Caco-2 (cell line): ENCODE measurements around the gene NDRG3. TPM values are rescaled to one million over a fixed set of nuclear protein-coding genes. Genes with fewer than 3 reads are reported as not detected.

Experiments
- BruUV-seq: library from RNA; stranded (reverse); fragments of 400-500 nt; replicated peaks from 2 replicates; lab custom pipeline; 2021; lab: Mats Ljungman, UMichigan
- CTCF ChIA-PET: fragments of 300-600 bp; sonication (Branson Sonifier 250); formaldehyde crosslinking; loops from one replicate; lab custom pipeline; 2022; ENCODE audit warnings: antibody characterized with exemption; lab: Charles Lee
- POLR2A ChIA-PET: fragments of 300-600 bp; sonication (Branson Sonifier 250); formaldehyde crosslinking; loops from one replicate; lab custom pipeline; 2022; ENCODE audit warnings: antibody characterized with exemption; lab: Charles Lee
- DNase-seq, 2 experiments: peaks; one replicate each; pipeline versions ENCODE4 v3.0.0 to v3.0.0-alpha.2; 2020 to 2022
- H3K27me3 ChIP-seq: replicated peaks from 2 replicates; pipeline ENCODE4 v1.6.0; 2011; ENCODE audit warnings: low read length; ENCODE audit not compliant: control insufficient read depth, insufficient read depth
- H3K36me3 ChIP-seq: 2 replicates; pipeline ENCODE4 v1.5.1; 2011; ENCODE audit warnings: low read length; ENCODE audit not compliant: control insufficient read depth, insufficient read depth
- H3K4me1 ChIP-seq: fragments of 250-450 bp; sonication (Bioruptor Pico); 2 replicates; pipeline ENCODE4 v1.5.1; 2020; ENCODE audit warnings: mild to moderate bottlenecking
- H3K4me3 ChIP-seq: 2 replicates; pipeline ENCODE4 v1.5.1; 2011; ENCODE audit warnings: low read depth, mild to moderate bottlenecking, control low read depth, low read length
- H3K9me3 ChIP-seq: fragments of 250-450 bp; sonication (Bioruptor Pico); 2 replicates; pipeline ENCODE4 v1.5.1; 2020; ENCODE audit warnings: mild to moderate bottlenecking, moderate library complexity
- H3K27ac Mint-ChIP-seq: one replicate; pipeline ENCODE4 v1.8.0; 2022; ENCODE audit warnings: mixed read lengths; ENCODE audit not compliant: unreplicated experiment
- H3K27me3 Mint-ChIP-seq: one replicate; pipeline ENCODE4 v1.8.0; 2022; ENCODE audit warnings: mixed read lengths; ENCODE audit not compliant: insufficient read depth, unreplicated experiment
- H3K36me3 Mint-ChIP-seq: one replicate; pipeline ENCODE4 v1.8.0; 2022; ENCODE audit warnings: mild to moderate bottlenecking, mixed read lengths; ENCODE audit not compliant: insufficient read depth, unreplicated experiment
- H3K4me1 Mint-ChIP-seq: one replicate; pipeline ENCODE4 v1.8.0; 2022; ENCODE audit warnings: low read depth, mixed read lengths; ENCODE audit not compliant: unreplicated experiment
- H3K4me3 Mint-ChIP-seq: one replicate; pipeline ENCODE4 v1.8.0; 2022; ENCODE audit warnings: mild to moderate bottlenecking, moderate library complexity, mixed read lengths; ENCODE audit not compliant: unreplicated experiment
- H3K9me3 Mint-ChIP-seq: one replicate; pipeline ENCODE4 v1.8.0; 2022; ENCODE audit warnings: mixed read lengths; ENCODE audit not compliant: unreplicated experiment
- intact Hi-C: fragments of 100-400 bp; cut with micrococcal nuclease; formaldehyde crosslinking; loops from one replicate; pipeline ENCODE4 v1.10.0; 2022; ENCODE audit not compliant: unreplicated experiment
- total RNA-seq: library from RNA; stranded (reverse); gene quantifications from 2 replicates; pipeline ENCODE4 v1.2.3, GENCODE V29; 2022
- TF ChIP-seq, protein P1 (sequence below), 2 experiments: fragments of 200-600 bp in 1 of 2; IDR thresholded peaks; 1 replicate in 1 of 2; 2 replicates in 1 of 2; pipeline versions ENCODE4 v1.5.1 to v1.8.0; 2011 to 2022; ENCODE audit warnings: antibody characterized with exemption in 1 of 2, control low read depth in 1 of 2, inconsistent platforms in 1 of 2, low read depth in 1 of 2, low read length in 1 of 2, mild to moderate bottlenecking in 1 of 2, moderate library complexity in 1 of 2; ENCODE audit not compliant: insufficient read depth in 1 of 2, severe bottlenecking in 1 of 2, unreplicated experiment in 1 of 2

The NDRG3 gene
- total RNA-seq, 1 experiment from 2014 or later = 41.5 TPM

DNA sequence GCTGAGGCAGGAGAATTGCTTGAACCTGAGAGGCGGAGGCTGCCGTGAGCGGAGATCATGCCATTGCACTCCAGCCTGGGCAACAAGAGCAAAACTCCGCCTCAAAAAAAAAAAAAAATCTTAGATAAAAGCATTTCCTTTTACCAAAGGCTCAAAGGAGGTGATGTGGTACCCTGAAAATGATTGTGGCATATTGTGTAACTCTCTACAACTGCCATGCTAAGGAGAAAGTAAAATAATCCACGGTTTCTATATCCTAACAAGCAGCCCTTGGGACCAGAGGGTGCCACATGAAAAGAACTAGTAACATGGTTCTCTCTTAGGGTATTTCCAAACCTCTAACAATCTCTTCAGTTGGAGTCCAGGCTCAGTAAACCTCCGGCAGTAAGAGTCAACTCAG is 61.1 kb downstream of the NDRG3 start:
- TF ChIP-seq, protein P1, sequence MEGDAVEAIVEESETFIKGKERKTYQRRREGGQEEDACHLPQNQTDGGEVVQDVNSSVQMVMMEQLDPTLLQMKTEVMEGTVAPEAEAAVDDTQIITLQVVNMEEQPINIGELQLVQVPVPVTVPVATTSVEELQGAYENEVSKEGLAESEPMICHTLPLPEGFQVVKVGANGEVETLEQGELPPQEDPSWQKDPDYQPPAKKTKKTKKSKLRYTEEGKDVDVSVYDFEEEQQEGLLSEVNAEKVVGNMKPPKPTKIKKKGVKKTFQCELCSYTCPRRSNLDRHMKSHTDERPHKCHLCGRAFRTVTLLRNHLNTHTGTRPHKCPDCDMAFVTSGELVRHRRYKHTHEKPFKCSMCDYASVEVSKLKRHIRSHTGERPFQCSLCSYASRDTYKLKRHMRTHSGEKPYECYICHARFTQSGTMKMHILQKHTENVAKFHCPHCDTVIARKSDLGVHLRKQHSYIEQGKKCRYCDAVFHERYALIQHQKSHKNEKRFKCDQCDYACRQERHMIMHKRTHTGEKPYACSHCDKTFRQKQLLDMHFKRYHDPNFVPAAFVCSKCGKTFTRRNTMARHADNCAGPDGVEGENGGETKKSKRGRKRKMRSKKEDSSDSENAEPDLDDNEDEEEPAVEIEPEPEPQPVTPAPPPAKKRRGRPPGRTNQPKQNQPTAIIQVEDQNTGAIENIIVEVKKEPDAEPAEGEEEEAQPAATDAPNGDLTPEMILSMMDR (IDR thresholded peaks at IDR 0.05; ENCODE audit: insufficient read depth in 1 of 2, low read depth in 1 of 2, low read length in 1 of 2, severe bottlenecking in 1 of 2, unreplicated experiment in 1 of 2) = no peak
- Mint-ChIP-seq H3K9me3 (no peaks in the 10 kb centered on the region), H3K36me3 (peaks cover 19% of the 10 kb centered on the region), H3K27me3 (no peaks in the 10 kb centered on the region), H3K27ac (no peak overlapping the region), H3K4me1 (no peaks in the 10 kb centered on the region), H3K4me3 (no peak overlapping the region)
- DNase-seq = no peak
- Histone ChIP-seq H3K4me3 (no peak overlapping the region), H3K27me3 (no peaks in the 10 kb centered on the region), H3K36me3 (no peaks in the 10 kb centered on the region), H3K4me1 (no peaks in the 10 kb centered on the region), H3K9me3 (no peaks in the 10 kb centered on the region)
- no TSS peak for BruUV-seq
- POLR2A ChIA-PET = no interaction called here
- CTCF ChIA-PET = interaction anchor here (0.6 kb wide), 1 partner anchor 668 kb away, joined by 5 read pairs; no protein-coding TSS in a partner anchor
- intact Hi-C loops = no loop called here

DNA sequence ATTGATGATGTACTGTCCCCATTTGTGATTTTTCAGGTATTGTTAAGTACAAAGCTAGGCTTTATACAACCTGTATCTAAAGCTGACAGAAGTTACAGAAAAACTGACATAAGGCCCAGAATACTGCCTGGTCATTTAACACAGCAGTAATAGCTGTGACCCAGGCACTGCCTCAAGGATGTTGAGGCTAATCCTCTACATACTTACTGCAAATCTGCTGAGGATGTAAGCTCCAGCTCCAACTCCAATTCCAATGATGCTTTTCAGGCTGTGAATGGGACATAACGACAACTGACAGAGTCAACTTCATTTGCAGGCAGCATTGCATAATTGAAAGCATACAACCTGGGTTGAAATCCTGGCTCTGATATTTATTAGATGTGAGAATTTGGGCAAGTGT is 63.6 kb downstream of the NDRG3 start:
- H3K9me3 ChIP-seq = no peaks in the 10 kb centered on the region
- H3K4me3 ChIP-seq = no peak overlapping the region
- CTCF ChIA-PET = no interaction called here
- POLR2A ChIA-PET = no interaction called here
- DNase-seq = no peak
- no peaks in the 10 kb centered on the region for H3K9me3 Mint-ChIP-seq
- TF ChIP-seq, protein P1 (IDR thresholded peaks at IDR 0.05; ENCODE audit: insufficient read depth in 1 of 2, low read depth in 1 of 2, low read length in 1 of 2, severe bottlenecking in 1 of 2, unreplicated experiment in 1 of 2) = no peak
- intact Hi-C loops = no loop called here
- H3K27me3 ChIP-seq = no peaks in the 10 kb centered on the region
- no TSS peak for BruUV-seq
- H3K27me3 Mint-ChIP-seq = no peaks in the 10 kb centered on the region
- H3K4me1 ChIP-seq = no peaks in the 10 kb centered on the region
- H3K4me3 Mint-ChIP-seq = no peak overlapping the region
- peaks cover 26% of the 10 kb centered on the region for H3K36me3 Mint-ChIP-seq
- no peak overlapping the region for H3K27ac Mint-ChIP-seq
- peaks cover 5% of the 10 kb centered on the region for H3K4me1 Mint-ChIP-seq
- 0 out of 2 replicates have a peak, but pooled peaks cover 1% of the 10 kb centered on the region for H3K36me3 ChIP-seq

DNA sequence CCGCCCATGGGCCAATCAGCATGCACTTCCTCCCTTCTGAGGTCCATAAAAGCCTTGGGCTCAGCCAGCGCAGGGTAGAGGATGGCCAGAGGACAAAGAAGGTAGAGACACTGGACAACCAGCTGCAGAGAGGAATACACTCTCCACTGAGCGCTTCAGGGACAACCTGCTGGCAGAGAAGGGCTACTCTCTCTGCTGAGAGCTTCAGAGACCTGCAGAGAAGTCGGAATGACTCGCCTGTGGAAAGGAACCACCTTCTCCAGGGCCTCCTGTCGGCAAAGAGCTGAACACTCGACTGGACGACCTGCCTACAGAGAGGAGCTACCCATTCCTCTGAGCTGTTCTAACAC is 68.5 kb downstream of the NDRG3 start:
- H3K4me1 Mint-ChIP-seq = peaks cover 6% of the 10 kb centered on the region
- ChIA-PET POLR2A (no interaction called here), CTCF (interaction anchor here (0.5 to 0.9 kb wide), 2 partner anchors 68 to 78 kb away, joined by 3 to 5 read pairs; no protein-coding TSS in a partner anchor)
- TF ChIP-seq, protein P1 (IDR thresholded peaks at IDR 0.05; ENCODE audit: insufficient read depth in 1 of 2, low read depth in 1 of 2, low read length in 1 of 2, severe bottlenecking in 1 of 2, unreplicated experiment in 1 of 2) = no peak
- H3K27me3 ChIP-seq = no peaks in the 10 kb centered on the region
- no peak overlapping the region for H3K27ac Mint-ChIP-seq
- no peak overlapping the region for H3K4me3 Mint-ChIP-seq
- H3K9me3 ChIP-seq = no peaks in the 10 kb centered on the region
- no peaks in the 10 kb centered on the region for H3K27me3 Mint-ChIP-seq
- H3K36me3 ChIP-seq = peaks cover 3% of the 10 kb centered on the region; the same call in 1 of the 2 replicates
- BruUV-seq = no TSS peak
- peaks cover 25% of the 10 kb centered on the region for H3K36me3 Mint-ChIP-seq
- DNase-seq = no peak
- intact Hi-C loops = no loop called here
- H3K4me1 ChIP-seq = peaks cover under 1% of the 10 kb centered on the region; the same call in 1 of the 2 replicates
- H3K9me3 Mint-ChIP-seq = no peaks in the 10 kb centered on the region
- H3K4me3 ChIP-seq = no peak overlapping the region
